CD4-positive, alpha-beta T cell treated with Interleukin-1 beta for 1 hour (primary cell): Measurements from ENCODE around the gene CIZ1.
A peak's percentile ranks its signal among the peaks of the same experiment; 100 is the strongest.

Experiments
- DNase-seq, 2 donors: peaks; one replicate each; pipeline ENCODE4 v3.0.0-alpha.2; 2020 to 2022

CIZ1 gene

GRCh38 chr9:128214571-128215490 is 23.5 kb upstream of the CIZ1 start:
- no peak for DNase-seq

DNA sequence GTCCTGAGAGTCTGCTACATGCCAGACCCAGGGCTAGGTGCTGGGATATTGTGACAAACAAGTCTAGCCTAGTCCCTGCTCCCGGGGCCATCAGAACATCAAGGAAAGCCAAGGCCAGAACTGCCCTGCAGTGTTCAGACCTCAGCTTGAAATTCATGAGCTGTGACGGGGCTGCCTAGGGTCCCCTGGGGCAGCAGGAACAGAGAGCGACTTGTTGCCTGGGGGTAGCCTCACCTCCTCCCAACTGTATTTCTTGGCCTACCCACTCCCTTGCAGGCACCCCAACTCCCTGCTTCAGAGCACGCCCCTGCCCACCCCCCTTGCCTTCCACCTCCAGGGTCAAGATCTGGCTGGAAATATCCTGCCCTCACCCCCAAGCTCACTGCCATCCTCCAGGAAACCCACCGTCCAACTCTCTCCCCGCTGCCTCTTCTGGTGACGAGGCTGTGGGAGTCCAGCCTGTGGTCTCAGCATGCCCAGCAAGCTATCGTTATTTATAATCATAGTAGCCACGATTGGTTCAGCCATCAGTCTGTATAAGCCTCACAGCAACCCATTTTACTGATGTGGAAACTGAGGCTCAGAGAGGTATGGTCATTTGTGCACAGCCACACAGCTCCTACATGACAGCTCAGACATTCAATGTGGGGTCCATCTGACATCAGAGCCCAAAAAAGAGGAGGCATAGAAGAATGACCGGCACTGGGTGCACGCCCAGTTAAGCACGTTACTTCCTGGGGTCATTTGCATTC is 22.6 kb upstream of the CIZ1 start:
- DNase-seq = no peak

DNA sequence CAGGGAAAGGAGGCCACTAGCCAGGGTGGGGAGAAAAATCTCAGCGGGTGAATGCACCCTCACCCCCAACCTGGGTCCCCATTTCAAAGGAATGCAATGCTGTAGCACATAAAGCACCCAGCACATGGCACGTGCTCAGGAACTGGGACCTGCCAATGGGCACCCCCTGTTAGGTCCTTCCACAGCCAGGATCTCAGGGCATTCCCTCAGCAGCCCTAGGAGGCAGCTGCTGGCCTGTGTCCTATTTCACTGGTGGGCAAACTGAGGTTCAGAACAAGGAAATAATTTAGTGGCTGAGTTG is 20.6 kb upstream of the CIZ1 start:
- DNase-seq = no peak

GRCh38 chr9:128211186-128211980 is 20.0 kb upstream of the CIZ1 start:
- no peak for DNase-seq

DNA sequence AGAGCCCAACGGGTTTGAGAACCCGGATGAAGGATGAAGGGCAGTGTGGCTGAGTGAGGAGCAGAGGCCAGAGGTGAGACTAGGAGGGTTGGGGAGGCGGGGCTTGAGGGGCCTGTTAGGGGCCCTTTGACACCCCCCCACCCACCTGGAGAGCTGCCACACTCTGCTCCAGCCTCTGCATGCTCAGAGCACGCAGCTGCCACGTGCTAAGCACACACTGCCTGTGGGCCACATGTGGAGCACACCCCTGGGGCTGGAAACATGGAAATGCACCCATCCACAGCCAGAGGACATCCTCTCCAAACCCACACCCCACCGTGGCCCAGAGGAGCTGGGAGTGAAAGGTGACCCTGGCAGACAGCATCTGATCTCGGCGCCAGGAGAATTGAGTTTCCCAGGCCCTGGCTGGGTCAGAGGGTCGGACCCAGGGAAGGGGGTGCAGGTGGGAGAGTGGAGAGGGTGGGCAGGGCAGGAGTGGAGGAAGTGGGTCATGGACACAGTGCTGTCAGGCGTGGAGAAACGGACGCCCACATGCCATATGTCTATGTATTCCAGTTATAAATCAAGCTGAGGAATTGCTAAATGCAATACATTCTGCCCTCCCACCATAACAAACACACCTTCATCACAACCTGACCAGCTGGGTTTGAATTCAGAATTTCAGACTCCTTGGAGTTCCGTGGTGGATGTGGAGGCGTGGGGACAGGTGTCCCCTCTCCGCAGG is 17.7 kb upstream of the CIZ1 start:
- DNase-seq = no peak

- DNase-seq = no peak
Observed at GRCh38 chr9:128208386-128208785, 17.0 kb upstream of the CIZ1 start.

- no peak for DNase-seq
Observed at GRCh38 chr9:128206916-128207910, 15.8 kb upstream of the CIZ1 start.

- DNase-seq = no peak
Observed at GRCh38 chr9:128206484-128206883, 15.1 kb upstream of the CIZ1 start.

DNA sequence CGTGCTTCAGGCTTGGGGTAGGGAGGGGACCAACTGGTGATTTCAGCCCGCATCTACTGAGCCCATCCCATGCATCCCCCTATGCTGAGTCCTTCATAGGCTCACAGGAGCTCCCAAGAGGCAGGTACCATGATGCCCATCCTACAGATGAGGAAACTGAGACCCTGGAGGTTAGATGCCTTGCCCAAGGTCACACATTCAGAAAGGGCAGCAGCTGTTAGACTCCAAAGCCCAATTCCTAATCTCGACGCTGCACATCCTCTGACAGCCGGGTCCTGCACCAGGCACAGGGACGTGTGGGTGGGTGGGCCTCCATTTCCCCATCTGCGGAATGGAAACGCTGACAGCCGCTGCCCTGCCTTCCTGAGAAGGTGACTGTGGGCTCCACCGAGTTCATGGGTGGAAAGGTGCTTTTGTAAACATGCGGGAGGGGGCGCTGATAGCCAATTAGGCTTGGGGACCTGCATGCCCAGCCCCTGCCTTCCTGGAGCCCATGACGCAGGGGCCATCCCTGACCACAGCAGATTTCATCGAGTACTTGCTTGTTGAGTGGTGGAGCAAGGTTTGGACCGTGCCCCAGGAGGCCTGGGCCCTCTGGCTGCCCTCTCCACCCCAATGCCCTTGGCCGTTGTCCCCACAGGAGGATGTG is 14.0 kb upstream of the CIZ1 start:
- DNase-seq = no peak

GRCh38 chr9:128204858-128205257 is 13.5 kb upstream of the CIZ1 start:
- no peak for DNase-seq

DNA sequence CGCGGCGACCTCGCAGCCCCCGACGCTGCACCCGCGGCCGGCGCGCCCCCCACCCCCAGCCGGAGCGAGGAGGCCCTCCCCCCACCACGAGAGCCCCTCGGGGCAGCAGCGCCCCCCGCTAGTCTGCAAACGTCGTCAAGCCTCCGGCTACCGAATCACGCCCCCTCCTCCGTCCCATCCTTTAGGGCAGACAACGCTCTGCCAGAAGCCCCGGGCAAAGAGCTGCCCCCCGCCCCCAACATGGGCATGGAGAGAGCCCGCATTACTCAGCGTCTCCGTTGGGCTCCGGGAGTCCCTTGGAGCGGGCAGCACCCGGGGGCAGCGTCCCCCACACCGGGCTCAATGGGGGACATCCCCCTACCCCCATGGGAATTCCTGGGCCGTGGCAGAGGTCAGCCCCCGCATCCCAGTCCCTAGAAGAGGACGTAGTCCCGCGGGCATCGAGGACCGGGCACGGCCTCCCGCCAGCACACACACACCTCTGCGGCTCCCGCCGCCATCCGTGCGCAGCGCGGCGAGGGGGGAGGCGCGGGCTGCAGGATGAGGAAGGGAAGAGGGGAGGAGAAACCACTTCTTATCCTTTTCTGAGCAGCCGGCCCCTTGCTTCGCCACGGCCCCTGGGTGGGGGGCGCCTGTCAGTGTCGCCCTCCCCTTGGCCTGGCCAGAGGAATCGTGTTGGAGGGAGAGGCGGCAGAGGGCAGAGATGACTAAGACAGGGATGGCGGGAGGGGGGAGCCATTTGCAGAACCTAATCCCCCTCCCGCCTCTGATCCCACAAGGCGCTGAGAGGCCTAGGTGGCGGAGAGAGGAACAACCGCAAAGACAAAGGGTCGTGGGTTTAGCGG is 12.6 kb upstream of the CIZ1 start:
- DNase-seq = no peak

DNA sequence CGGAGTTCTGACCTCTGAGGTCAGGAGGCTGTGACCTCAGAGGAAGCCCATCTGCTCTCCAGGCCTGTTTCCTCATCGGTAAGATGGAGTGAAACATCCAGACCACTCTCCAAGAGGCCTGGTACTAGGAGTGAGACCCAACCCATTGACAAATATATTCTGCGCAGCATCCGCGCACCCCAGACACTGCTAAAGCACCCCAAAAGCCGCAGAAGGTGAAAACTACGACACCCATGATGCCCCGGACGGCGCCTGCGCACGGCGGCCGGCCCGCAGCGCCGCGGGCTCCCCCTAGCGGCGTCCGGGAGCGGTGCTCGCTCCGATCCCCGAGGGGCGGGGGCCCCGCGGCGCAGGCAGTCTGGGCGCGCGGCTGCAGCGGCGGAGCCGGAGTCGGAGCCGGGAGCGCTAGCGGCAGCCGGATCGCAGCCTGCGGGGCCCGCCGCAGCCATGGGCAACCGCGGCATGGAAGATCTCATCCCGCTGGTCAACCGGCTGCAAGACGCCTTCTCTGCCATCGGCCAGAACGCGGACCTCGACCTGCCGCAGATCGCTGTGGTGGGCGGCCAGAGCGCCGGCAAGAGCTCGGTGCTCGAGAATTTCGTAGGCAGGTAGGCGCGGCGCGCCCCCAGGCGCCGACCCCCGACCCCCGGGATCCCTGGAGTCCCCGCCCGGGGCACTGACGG is 11.8 kb upstream of the CIZ1 start, which contains the start of gene DNM1:
Gene DNM1 (plus strand): TSS at position 356 of the 683 bp plus-strand sequence. CDS start 92 bp downstream, at position 448.
- DNase-seq = peak; percentile 79 to 82

- DNase-seq = no peak
Observed at GRCh38 chr9:128202648-128203023, 11.3 kb upstream of the CIZ1 start.

DNA sequence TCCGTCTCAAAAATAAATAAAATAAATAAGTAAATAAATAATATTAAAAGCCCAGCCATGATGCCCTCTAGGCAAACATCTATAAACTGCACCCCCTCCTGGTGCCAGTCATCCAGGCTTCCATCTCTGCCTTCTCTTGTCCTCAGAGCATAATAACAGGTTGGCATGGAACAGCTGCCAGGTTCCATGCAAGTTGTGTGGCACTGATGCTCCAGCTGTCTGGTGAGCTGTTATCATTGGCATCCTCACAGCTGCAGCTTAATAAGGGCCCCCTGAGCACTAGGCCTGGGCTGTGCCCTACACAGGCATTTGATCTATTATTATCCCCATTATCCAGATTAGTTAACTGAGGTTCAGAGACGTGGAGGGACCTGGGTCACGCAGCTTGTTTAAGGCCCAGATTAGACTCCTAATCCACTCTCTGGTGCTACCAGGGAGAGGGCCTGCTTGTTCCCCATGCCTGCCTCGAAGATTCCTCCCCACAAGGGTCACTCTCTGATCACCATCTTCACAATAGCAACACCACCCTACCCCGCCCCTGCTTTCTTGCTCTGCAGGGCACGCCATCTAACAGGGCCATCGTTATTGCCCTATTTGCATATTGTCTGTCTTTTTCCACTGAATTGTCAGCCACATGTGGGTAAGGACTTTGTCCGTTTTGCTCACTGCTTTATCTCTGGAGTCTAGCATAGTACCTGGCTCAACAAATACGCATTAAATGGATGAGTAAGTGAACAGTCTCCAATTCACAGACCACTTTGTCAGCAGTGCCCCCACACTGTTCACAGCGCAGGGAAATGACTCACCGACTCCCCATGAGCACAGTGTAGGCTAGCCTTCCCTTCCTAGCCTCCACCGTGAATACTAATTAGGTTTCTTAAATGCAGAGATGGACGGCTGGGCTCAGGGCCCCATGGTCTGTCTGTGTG is 10.3 kb upstream of the CIZ1 start:
- DNase-seq = no peak

GRCh38 chr9:128193469-128194096 is 2.2 kb upstream of the CIZ1 start:
- DNase-seq = no peak

- peak; percentile 4 to 65 for DNase-seq
Observed at GRCh38 chr9:128192601-128193371, 1.4 kb upstream of the CIZ1 start.
